GM08714 (cell line): ENCODE measurements around the gene PARM1.

Experiments used
- H3K4me3 ChIP-seq: fragments of 200-500 bp; sonication (Bioruptor generic); 2 replicates; pipeline ENCODE4 v1.5.1; 2014; ENCODE audit warnings: mild to moderate bottlenecking, low read length, inconsistent platforms
- ZNF274 ChIP-seq: IDR thresholded peaks from 2 replicates; pipeline ENCODE4 v1.6.1; 2012; ENCODE audit warnings: mild to moderate bottlenecking, low read depth, low read length

Gene PARM1

GRCh38 chr4:74930162-74930561 lies 2.8 kb upstream of the PARM1 start:
- TF ChIP-seq ZNF274, result no peak
- H3K4me3 ChIP-seq, result no peak overlapping the region

GRCh38 chr4:74931376-74931775 lies 1.5 kb upstream of the PARM1 start:
- TF ChIP-seq ZNF274, result no peak

DNA sequence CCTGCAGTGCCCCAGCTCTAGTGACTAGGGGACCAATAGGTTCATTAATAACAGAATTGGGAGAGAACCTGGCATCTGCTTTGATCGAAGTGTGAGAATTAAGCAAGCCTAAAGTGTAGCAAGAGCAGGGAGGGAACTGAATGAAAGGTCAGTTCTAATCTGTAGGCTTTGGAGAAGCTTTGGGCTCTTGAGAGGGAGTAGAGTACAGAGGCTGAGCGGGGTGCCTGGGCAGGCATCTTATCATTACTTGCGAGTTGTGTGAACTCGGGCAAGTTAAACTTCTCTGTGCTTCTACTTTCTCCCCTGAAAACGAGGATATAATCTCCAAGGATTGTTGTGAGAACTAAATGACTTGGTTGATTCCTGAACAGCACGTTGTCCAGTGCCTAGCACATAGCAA lies 906 bp upstream of the PARM1 start:
- TF ChIP-seq ZNF274, result no peak
- no peak overlapping the region for H3K4me3 ChIP-seq

More at GRCh38 chr4:74931376-74931775, 1.5 kb upstream of the PARM1 start:
- H3K4me3 ChIP-seq, result no peak overlapping the region

- no peak for TF ChIP-seq ZNF274
- peak overlapping the region; percentile 79 for H3K4me3 ChIP-seq
Observed at GRCh38 chr4:74933562-74934015, 673 bp downstream of the PARM1 start.

DNA sequence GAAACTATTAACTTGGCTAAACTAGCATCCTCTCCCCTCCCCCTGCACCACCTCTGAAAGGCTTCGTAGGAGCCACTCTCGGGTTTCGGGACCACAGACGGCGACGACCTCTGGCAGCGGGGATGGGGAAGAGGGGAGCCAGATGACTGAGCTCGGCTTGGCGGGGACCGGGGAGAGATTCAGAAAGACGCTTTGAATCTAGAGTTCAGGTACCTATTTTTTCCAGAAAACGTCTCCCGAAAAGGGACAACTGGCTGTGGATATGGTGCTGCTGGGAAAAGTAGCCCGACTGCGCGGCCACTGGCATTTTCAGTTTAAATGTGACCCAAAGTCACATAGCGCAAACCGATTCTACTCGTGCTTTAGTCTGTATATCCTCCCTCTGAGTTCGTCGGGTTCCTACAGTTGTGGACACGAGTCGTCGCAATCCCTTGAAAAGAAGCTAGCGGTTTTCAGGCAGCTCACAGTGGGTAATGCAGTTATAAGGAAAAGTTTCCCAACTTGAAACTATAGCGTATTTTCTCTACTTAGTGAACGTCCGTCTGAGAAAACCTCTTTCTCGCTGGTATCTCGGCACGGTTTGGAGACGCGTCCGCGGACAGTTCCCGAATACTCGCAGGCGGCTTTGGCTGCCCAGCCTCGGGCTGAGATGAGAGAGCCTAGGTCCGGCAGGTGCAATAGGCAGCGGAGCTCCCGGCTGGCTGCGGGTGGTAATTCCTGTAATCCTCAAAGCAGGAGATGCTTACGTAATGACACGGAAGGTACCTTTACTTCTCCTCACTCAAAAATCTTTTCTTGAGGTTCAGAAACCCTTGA lies 1.3 kb downstream of the PARM1 start:
- TF ChIP-seq ZNF274, result no peak
- peak overlapping the region; percentile 79 for H3K4me3 ChIP-seq

DNA sequence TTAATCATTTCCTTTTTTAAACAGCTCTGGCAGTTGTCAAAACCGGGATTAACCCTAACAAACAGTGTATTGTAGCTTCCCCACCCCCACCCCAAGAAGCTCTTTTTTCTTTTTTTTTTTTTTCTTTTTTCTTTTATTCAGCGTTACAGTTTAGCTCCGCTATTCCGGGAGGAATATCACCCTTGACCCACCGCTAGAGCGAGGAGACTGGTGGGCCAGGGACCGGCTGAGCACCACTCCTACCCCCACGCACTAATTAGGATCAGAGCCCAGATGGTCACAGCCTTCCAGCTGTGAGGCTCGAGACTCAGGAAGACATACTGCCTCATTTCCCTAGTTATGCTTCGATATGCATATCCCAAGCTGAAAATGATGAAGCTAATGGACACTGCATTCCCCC lies 2.0 kb downstream of the PARM1 start:
- TF ChIP-seq ZNF274, result no peak
- peak overlapping the region; percentile 79 for H3K4me3 ChIP-seq

- H3K4me3 ChIP-seq, result no peak overlapping the region
Observed at GRCh38 chr4:74941123-74941522, 8.2 kb downstream of the PARM1 start.

GRCh38 chr4:74942251-74942917 lies 9.5 kb downstream of the PARM1 start:
- no peak for TF ChIP-seq ZNF274
- no peak overlapping the region for H3K4me3 ChIP-seq

More at GRCh38 chr4:74941123-74941522, 8.2 kb downstream of the PARM1 start:
- TF ChIP-seq ZNF274, result no peak

GRCh38 chr4:74942918-74943253 lies 10.0 kb downstream of the PARM1 start:
- no peak overlapping the region for H3K4me3 ChIP-seq
- no peak for TF ChIP-seq ZNF274

DNA sequence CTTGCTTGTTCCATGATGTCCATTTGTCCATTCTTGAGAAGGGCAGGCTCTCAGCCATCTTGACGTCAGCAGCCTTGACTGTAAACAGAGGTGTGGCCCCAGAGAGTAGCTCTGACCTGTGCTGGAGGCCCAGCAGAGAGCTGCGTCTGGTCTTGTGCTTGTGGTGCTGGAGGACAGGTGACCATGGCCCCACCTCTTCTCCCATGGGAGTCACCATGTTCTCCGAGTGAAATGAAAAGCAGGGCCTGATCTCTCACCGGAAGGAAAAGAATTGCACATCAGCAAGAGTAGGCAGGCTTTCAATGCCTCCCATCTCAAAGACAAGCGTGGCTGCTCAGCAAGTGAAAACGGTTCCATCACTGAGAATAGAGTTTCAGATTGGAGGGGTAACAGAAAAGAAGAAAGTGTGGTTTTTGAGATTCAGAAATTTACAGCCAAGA lies 11.5 kb downstream of the PARM1 start:
- H3K4me3 ChIP-seq, result no peak overlapping the region
- no peak for TF ChIP-seq ZNF274

DNA sequence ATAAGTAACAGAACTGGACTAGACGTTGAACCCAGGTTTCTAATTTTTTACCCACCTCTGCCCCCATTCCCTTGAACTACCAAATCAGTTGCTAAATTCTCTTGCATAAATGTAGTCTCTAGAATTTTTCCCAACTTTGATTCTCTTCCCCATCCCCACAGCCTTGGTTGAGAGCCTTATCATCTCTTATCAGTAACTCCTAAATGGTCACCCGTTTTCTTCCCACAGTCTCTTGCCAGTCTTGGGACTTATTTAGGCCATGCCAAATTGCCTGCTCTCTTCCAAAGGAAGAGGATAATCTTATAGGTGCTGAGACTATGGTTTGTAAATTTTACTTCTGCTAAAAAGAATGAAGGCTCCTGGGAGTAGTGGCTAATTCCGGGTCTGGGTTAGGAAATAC lies 13.3 kb downstream of the PARM1 start:
- TF ChIP-seq ZNF274, result no peak
- no peak overlapping the region for H3K4me3 ChIP-seq

DNA sequence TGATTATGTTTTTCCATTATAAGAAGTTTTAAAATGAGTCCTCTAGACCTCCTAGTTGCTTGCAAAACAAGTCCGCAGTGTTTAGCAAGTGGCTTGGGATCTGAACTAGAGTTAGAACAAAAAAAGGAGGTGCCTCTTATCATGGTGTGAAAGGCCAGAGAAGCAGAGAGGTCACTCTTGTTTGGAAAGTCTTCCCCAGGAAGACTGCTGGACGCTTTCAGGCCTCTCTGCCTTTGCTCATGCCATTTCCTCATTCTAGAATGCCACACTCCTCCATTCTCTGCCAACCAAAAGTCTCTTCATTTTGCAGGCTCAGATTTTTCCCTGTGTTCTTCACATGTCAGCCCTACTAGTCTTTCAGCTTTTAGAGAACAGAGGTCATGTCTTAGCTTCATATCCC lies 14.9 kb downstream of the PARM1 start:
- no peak for TF ChIP-seq ZNF274
- no peak overlapping the region for H3K4me3 ChIP-seq

GRCh38 chr4:74948236-74948635 lies 15.3 kb downstream of the PARM1 start:
- H3K4me3 ChIP-seq, result no peak overlapping the region
- no peak for TF ChIP-seq ZNF274

DNA sequence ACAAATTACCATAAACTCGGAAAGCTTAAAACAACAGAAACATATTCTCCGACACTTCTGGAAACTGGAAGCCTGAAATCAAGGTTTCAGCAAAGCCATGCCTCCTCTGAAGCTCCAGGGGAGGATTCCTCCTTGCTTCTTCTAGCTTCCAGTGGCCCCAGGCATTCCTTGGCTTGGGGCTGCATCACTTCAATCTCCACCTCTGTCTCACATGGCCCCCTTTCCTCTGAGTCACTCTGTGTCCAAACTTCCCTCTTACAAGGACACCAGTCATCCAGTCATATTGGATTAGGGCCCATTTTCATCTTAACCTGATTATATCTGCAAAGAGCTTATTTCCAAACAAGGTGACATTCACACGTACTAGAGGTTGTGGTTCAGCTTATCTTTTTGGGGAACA lies 17.3 kb downstream of the PARM1 start:
- H3K4me3 ChIP-seq, result no peak overlapping the region
- no peak for TF ChIP-seq ZNF274

DNA sequence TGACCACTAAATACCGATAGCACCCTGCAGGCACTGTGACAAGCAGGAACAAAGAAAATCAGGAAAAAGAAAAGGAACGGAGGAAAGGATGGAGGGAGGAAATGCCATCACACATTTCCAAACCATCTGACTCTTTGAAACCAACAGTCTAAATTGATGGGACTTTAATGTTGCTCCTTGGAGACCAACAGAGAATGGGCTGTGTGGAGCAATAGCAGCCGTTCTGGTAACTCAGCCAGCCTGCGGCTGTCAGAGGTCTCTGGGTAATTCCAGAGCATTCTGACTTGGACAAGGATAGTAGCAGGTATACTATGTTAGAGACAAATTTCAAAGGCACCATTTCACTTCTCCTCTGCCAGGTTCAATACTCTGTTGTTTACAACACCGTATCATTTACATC lies 18.0 kb downstream of the PARM1 start:
- no peak overlapping the region for H3K4me3 ChIP-seq
- no peak for TF ChIP-seq ZNF274

DNA sequence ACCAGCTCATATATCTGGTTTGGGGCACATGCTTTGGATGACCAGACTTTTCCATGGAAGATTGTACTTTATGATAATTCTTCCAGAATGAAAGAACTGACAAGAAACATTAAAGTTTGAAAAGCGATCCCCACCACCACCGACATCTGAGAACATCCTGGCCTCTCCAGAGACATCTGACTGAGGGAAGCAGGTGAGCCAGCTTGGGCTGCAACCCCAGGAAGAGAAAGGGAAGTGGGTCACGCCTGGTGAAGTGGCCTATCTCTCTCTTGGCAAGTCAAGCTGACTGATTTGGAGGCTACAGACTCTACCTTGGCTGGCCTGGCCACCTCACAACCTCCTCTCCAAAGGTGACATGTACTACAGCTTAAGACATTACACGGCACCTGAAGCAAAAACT lies 20.7 kb downstream of the PARM1 start:
- H3K4me3 ChIP-seq, result no peak overlapping the region
- TF ChIP-seq ZNF274, result no peak
